Measurements from ENCODE around the gene SMC6. TPM values are rescaled to one million over a fixed set of nuclear protein-coding genes. Genes with fewer than 3 reads are reported as not detected.

SMC6 gene
- total and polyA plus RNA-seq, 10 of the 15 experiments (the other 5 are each of a cell fraction or from before 2014, with no cell fraction given): 12.8 to 63.8 (median 38.8) TPM

- H3K27ac ChIP-seq (ENCODE audit: control insufficient read depth, insufficient read depth): no peak overlapping the region
- no peak overlapping the region for H3K4me2 ChIP-seq (ENCODE audit: control insufficient read depth, insufficient read depth)
- CTCF ChIA-PET: interaction anchor here (0.8 to 1.9 kb wide), 8 partner anchors 10 to 441 kb away, joined by 3 to 20 read pairs (median 3); no protein-coding TSS in a partner anchor
- in situ Hi-C loops (cut with MboI): no loop called here
- no peaks in the 10 kb centered on the region for H3K79me2 ChIP-seq (ENCODE audit: control insufficient read depth, insufficient read depth, low read length)
- peaks cover 6 to 25% of the 10 kb centered on the region in 2 experiments for H3K36me3 ChIP-seq (ENCODE audit: control insufficient read depth in 2 of 2, insufficient read depth in 2 of 2, low read length in 1 of 2)
- POLR2A ChIA-PET: interaction anchor here (0.5 to 1.4 kb wide), 2 partner anchors 18 to 20 kb away, joined by 3 read pairs; no protein-coding TSS in a partner anchor
- no peak overlapping the region for H3K9ac ChIP-seq (ENCODE audit: control insufficient read depth, insufficient read depth, low read length)
- H4K20me1 ChIP-seq (ENCODE audit: control insufficient read depth, insufficient read depth): no peaks in the 10 kb centered on the region
- SMC1A ChIA-PET (ENCODE audit: uncharacterized antibody, unreplicated experiment): interaction anchor here (0.9 to 2.3 kb wide), 12 partner anchors 9 to 188 kb away, joined by 3 to 11 read pairs (median 4); no protein-coding TSS in a partner anchor
- RAD21 ChIA-PET (ENCODE audit: unreplicated experiment): interaction anchor here (0.8 to 1.2 kb wide), 2 partner anchors 11 to 37 kb away, joined by 3 to 6 read pairs; no protein-coding TSS in a partner anchor
- no peak overlapping the region for H2AFZ ChIP-seq (ENCODE audit: control insufficient read depth, low read depth, low read length)
- FAIRE-seq (no peak), DNase-seq (ENCODE audit: low read depth, low spot score) (no peak), ATAC-seq (no peak)
- intact Hi-C loops (cut with micrococcal nuclease; ENCODE audit: unreplicated experiment): no loop called here
- H3K4me1 ChIP-seq (ENCODE audit: control insufficient read depth, insufficient read depth, low read length): no peaks in the 10 kb centered on the region
- TF ChIP-seq, protein P1, sequence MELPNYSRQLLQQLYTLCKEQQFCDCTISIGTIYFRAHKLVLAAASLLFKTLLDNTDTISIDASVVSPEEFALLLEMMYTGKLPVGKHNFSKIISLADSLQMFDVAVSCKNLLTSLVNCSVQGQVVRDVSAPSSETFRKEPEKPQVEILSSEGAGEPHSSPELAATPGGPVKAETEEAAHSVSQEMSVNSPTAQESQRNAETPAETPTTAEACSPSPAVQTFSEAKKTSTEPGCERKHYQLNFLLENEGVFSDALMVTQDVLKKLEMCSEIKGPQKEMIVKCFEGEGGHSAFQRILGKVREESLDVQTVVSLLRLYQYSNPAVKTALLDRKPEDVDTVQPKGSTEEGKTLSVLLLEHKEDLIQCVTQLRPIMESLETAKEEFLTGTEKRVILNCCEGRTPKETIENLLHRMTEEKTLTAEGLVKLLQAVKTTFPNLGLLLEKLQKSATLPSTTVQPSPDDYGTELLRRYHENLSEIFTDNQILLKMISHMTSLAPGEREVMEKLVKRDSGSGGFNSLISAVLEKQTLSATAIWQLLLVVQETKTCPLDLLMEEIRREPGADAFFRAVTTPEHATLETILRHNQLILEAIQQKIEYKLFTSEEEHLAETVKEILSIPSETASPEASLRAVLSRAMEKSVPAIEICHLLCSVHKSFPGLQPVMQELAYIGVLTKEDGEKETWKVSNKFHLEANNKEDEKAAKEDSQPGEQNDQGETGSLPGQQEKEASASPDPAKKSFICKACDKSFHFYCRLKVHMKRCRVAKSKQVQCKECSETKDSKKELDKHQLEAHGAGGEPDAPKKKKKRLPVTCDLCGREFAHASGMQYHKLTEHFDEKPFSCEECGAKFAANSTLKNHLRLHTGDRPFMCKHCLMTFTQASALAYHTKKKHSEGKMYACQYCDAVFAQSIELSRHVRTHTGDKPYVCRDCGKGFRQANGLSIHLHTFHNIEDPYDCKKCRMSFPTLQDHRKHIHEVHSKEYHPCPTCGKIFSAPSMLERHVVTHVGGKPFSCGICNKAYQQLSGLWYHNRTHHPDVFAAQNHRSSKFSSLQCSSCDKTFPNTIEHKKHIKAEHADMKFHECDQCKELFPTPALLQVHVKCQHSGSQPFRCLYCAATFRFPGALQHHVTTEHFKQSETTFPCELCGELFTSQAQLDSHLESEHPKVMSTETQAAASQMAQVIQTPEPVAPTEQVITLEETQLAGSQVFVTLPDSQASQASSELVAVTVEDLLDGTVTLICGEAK (IDR thresholded peaks at IDR 0.05; ENCODE audit: borderline replicate concordance): no peak
- TF ChIP-seq SRF (IDR thresholded peaks at IDR 0.05; ENCODE audit: low read depth in 2 of 2, low read length in 2 of 2): no peak
- no peak for TF ChIP-seq RELA (IDR thresholded peaks at IDR 0.05; ENCODE audit: borderline replicate concordance, partially characterized antibody)
- TF ChIP-seq MEF2A (IDR thresholded peaks at IDR 0.05; ENCODE audit: insufficient read depth, low read depth, low read length): no peak
- no peak for TF ChIP-seq CUX1 (IDR thresholded peaks at IDR 0.05; ENCODE audit: insufficient replicate concordance, low read depth, low read length)
- H3K27me3 ChIP-seq (replicated peaks in 1 of 2; ENCODE audit: control insufficient read depth in 2 of 2, insufficient read depth in 2 of 2, low read length in 1 of 2): no peaks in the 10 kb centered on the region
- 100% methylated on average over 1 of the region's 1 CpG for WGBS (ENCODE audit: insufficient coverage, insufficient replicate concordance, low lambda C conversion rate, missing lambda C conversion rate)
- H3K9me3 ChIP-seq (replicated peaks; ENCODE audit: control insufficient read depth, insufficient read depth, low read length): no peaks in the 10 kb centered on the region
- no peak overlapping the region for H3K4me3 ChIP-seq
- no TSS peak for BruUV-seq (replicated peaks)
Measured at GRCh38 chr2:17708501-17708900, 45.1 kb downstream of the SMC6 start.
